Keratinocyte (primary cell): ENCODE results near the gene CKAP2.
"Not testable (repeated sequence)": the region's sequence is repeated elsewhere in the genome, so short reads cannot be mapped to it uniquely, and the experiment has no call there.

ENCODE experiments used
- EZH2 ChIP-seq: IDR thresholded peaks from one replicate; pipeline ENCODE4 v1.6.1; 2012; ENCODE audit warnings: inconsistent platforms, mild to moderate bottlenecking, low read length, moderate library complexity
- TF ChIP-seq, protein P1 (sequence below), 3 experiments: IDR thresholded peaks in 1 of 3; conservative IDR thresholded peaks in 1 of 3; optimal IDR thresholded peaks in 1 of 3; 2 replicates in 2 of 3; 3 replicates in 1 of 3; pipeline versions ENCODE3 to v1.5.1; 2011; ENCODE audit warnings: low read length in 3 of 3, mild to moderate bottlenecking in 3 of 3, moderate library complexity in 2 of 3, control low read depth in 1 of 3, inconsistent platforms in 1 of 3; ENCODE audit not compliant: insufficient read depth in 2 of 3; ENCODE audit errors: extremely low read depth in 1 of 3

DNA sequence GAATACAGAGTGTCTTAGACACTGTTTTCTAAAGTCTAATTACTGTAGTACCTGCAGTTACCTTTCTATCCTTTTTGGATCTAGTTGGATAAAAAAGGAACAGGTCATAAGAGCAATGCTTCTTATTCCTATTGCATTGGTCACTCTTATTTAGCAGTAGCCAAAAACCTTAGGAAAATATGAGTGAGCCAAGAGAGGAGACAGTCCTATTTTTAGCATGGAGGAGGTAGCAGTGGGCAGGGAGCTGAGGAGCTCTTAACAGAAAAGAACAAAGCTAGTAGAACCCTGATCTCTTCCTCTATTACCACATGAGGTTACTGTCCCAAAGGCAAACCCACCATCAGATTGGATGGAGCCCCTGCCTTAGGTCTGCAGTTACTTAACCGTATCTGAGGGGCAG is 50.6 kb downstream of the CKAP2 start:
- TF ChIP-seq, protein P1, sequence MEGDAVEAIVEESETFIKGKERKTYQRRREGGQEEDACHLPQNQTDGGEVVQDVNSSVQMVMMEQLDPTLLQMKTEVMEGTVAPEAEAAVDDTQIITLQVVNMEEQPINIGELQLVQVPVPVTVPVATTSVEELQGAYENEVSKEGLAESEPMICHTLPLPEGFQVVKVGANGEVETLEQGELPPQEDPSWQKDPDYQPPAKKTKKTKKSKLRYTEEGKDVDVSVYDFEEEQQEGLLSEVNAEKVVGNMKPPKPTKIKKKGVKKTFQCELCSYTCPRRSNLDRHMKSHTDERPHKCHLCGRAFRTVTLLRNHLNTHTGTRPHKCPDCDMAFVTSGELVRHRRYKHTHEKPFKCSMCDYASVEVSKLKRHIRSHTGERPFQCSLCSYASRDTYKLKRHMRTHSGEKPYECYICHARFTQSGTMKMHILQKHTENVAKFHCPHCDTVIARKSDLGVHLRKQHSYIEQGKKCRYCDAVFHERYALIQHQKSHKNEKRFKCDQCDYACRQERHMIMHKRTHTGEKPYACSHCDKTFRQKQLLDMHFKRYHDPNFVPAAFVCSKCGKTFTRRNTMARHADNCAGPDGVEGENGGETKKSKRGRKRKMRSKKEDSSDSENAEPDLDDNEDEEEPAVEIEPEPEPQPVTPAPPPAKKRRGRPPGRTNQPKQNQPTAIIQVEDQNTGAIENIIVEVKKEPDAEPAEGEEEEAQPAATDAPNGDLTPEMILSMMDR (optimal IDR thresholded peaks at IDR 0.05 in 1 of 3, IDR thresholded peaks at IDR 0.05 in 1 of 3, conservative IDR thresholded peaks at IDR 0.05 in 1 of 3; ENCODE audit: extremely low read depth in 1 of 3, insufficient read depth in 2 of 3, low read length in 3 of 3), result not testable (repeated sequence)
- TF ChIP-seq EZH2, result not testable (repeated sequence)
